HG03045 (cell line): Measurements from ENCODE around the gene ZMIZ1.

ENCODE experiments used
- ATAC-seq: cut with Tn5 transposase; IDR thresholded peaks from one replicate; pipeline ENCODE4 v1.9.1; 2021; ENCODE audit warnings: mild to moderate bottlenecking, moderate library complexity; ENCODE audit not compliant: unreplicated experiment

ZMIZ1 gene

GRCh38 chr10:79292891-79293746 lies 224.4 kb downstream of the ZMIZ1 start:
- no peak for ATAC-seq

GRCh38 chr10:79293841-79294581 lies 225.2 kb downstream of the ZMIZ1 start:
- no peak for ATAC-seq

- no peak for ATAC-seq
Measured at GRCh38 chr10:79295563-79295962, 226.8 kb downstream of the ZMIZ1 start.

GRCh38 chr10:79296431-79296830 lies 227.7 kb downstream of the ZMIZ1 start:
- ATAC-seq = no peak

- no peak for ATAC-seq
Measured at GRCh38 chr10:79298403-79299244, 229.9 kb downstream of the ZMIZ1 start.

GRCh38 chr10:79299397-79300241 lies 230.9 kb downstream of the ZMIZ1 start:
- no peak for ATAC-seq

GRCh38 chr10:79300711-79301110 lies 231.9 kb downstream of the ZMIZ1 start:
- ATAC-seq = no peak

GRCh38 chr10:79301754-79302530 lies 233.2 kb downstream of the ZMIZ1 start:
- no peak for ATAC-seq

GRCh38 chr10:79303631-79304478 lies 235.1 kb downstream of the ZMIZ1 start:
- ATAC-seq = no peak

GRCh38 chr10:79304479-79305087 lies 235.8 kb downstream of the ZMIZ1 start:
- ATAC-seq = no peak

GRCh38 chr10:79305515-79305914 lies 236.7 kb downstream of the ZMIZ1 start:
- no peak for ATAC-seq

GRCh38 chr10:79305988-79306387 lies 237.2 kb downstream of the ZMIZ1 start:
- no peak for ATAC-seq

GRCh38 chr10:79306644-79307220 lies 238.0 kb downstream of the ZMIZ1 start:
- no peak for ATAC-seq

GRCh38 chr10:79308016-79308415 lies 239.2 kb downstream of the ZMIZ1 start:
- no peak for ATAC-seq

- no peak for ATAC-seq
Measured at GRCh38 chr10:79308969-79309665, 240.4 kb downstream of the ZMIZ1 start.

GRCh38 chr10:79310200-79310865 lies 241.6 kb downstream of the ZMIZ1 start:
- no peak for ATAC-seq
